Upper lobe of left lung (tissue), 4 donors: ENCODE results near the gene ASTN2.

Source experiments
- EP300 ChIP-seq, 4 donors: sonication (generic); formaldehyde crosslinking; IDR thresholded peaks; one replicate each; pipeline ENCODE4 v1.5.1; 2017; ENCODE audit warnings: antibody characterized with exemption in 4 of 4, control low read depth in 2 of 4
- POLR2A ChIP-seq, 4 donors: fragments of 450-650 bp; IDR thresholded peaks; one replicate each; pipeline ENCODE4 v1.5.1; 2016 to 2017; ENCODE audit warnings: antibody characterized with exemption in 4 of 4, mild to moderate bottlenecking in 2 of 4
- POLR2AphosphoS5 ChIP-seq, 2 donors: sonication (generic); formaldehyde crosslinking; IDR thresholded peaks; one replicate each; pipeline ENCODE4 v1.5.1; 2017; ENCODE audit warnings: antibody characterized with exemption in 2 of 2
- TF ChIP-seq, protein P1 (sequence below), 6 experiments: fragments of 450-650 bp in 4 of 6; fragments of 200-600 bp in 2 of 6; sonication (generic) in 2 of 6; IDR thresholded peaks; one replicate each; pipeline ENCODE4 v1.5.1; 2016 to 2019; ENCODE audit warnings: antibody characterized with exemption in 6 of 6

DNA sequence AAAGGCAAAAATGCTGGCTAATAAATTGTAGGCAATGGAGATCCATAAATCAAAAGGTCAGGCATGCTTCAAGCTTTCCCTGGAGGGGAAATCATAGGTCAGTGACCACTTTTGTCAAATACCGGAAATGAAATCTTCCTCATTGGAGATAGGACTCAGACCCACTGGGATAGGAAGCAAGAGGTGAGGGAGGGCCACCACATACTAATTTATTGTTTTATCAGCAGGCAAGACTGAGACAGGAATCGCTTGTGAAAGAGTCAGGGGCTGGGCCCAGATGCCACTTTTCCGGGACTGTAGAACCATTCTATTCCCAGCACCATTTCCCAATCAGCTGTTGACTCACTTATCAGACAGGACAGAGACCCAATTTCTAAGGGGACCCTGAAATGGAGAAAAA, 984.0 kb downstream of the ASTN2 start:
- no peak for TF ChIP-seq POLR2A (IDR thresholded peaks at IDR 0.05)
- TF ChIP-seq, protein P1, sequence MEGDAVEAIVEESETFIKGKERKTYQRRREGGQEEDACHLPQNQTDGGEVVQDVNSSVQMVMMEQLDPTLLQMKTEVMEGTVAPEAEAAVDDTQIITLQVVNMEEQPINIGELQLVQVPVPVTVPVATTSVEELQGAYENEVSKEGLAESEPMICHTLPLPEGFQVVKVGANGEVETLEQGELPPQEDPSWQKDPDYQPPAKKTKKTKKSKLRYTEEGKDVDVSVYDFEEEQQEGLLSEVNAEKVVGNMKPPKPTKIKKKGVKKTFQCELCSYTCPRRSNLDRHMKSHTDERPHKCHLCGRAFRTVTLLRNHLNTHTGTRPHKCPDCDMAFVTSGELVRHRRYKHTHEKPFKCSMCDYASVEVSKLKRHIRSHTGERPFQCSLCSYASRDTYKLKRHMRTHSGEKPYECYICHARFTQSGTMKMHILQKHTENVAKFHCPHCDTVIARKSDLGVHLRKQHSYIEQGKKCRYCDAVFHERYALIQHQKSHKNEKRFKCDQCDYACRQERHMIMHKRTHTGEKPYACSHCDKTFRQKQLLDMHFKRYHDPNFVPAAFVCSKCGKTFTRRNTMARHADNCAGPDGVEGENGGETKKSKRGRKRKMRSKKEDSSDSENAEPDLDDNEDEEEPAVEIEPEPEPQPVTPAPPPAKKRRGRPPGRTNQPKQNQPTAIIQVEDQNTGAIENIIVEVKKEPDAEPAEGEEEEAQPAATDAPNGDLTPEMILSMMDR (IDR thresholded peaks at IDR 0.05) = no peak
- no peak for TF ChIP-seq EP300 (IDR thresholded peaks at IDR 0.05)
- TF ChIP-seq POLR2AphosphoS5 (IDR thresholded peaks at IDR 0.05) = no peak
